ENCODE measurements around the gene ANKK1.

DNA sequence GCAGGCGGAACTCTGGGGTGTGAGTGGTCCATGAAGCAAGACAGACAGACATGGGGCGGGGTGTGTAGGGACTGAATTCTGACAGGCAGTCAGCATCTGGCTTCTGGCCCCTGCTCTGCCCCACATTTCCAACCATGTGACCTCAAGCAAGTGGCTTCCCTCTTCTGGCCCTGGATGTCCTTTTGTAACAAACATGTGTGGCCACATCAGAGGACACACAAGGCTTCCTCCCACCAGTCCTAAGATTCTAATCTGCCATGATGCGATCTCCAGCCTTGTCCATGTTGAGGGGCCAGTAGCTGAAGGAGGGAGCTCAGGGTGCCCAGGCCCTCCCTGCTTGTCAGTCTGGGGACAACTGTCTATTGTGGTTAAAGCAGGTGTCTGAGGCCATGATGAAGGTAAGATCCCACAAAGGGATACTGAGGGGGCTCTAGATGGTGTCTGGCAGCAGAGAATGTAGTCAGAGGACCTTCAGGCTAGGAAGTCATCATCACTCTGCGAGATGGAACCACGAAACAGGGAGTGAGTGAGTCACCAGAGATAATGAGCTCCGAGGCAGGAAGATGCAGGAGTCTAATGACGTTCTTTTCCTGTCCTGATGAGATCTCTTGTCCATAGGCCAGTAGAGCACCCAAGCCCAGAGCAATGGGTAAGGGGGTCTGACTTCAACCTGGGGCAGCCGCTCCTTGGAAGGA is 60.2 kb downstream of the ANKK1 start:
- TF ChIP-seq EZH2 (IDR thresholded peaks at IDR 0.05) (no peak), POLR2AphosphoS5 (IDR thresholded peaks at IDR 0.05; ENCODE audit: borderline replicate concordance, low read depth, low read length) (no peak), FOXP2 (optimal IDR thresholded peaks at IDR 0.05; ENCODE audit: control extremely low read depth, extremely low read length, insufficient read depth) (no peak)
